ENCODE data around the gene ZNF90. TPM values are rescaled to one million over a fixed set of nuclear protein-coding genes. Genes with fewer than 3 reads are reported as not detected.

The ZNF90 gene
- total RNA-seq, result 1.0 and 1.5 TPM in 2 replicates

GRCh38 chr19:20077791-20078463 is at the start of gene ZNF90:
Gene ZNF90, plus strand, starts transcription at chr19:20078000. Its CDS starts 133 bp downstream, at chr19:20078133.

GRCh38 chr19:20039203-20039723 is 38.5 kb upstream of the ZNF90 start, which contains the start of gene ZNF682:
Gene ZNF682, minus strand, starts transcription at chr19:20039505. Its CDS starts 160 bp downstream, at chr19:20039345.

DNA sequence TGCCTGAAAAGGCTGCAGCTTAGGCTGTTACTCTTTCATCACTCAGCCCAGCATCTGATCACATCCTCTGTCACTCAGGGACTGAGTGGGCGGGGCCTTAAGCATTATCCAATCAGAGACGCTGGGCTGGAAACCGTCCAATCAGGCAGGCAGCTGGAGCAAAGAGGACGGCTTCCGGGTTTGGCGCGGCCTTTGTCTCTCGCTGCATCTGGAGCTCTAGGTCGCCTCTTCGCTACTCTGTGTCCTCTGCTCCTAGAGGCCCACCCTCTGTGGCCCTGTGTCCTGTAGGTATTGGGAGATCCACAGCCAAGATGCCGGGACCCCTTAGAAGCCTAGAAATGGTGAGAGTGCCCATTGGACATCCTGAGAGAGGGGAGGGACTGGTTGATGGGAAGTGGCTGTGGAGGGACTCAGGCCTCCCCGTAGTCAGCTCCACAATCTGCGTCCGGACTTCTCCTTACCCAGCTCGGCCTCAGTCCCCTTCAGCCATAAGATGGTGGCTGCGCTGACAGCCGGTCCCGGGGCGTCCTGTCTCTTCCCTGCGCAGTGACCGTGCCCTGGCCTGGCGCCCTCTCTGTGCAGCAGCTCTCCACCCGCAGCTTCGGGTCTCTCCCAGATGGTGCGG is 89.3 kb downstream of the ZNF90 start, which contains the start of gene ZNF486:
Gene ZNF486 (plus strand): TSS at position 195 of the 625 bp plus-strand sequence. CDS start 117 bp downstream, at position 312.

Other genes with a start within 250 kb of the ZNF90 start
- gene ZNF253, start 212.1 kb upstream of the ZNF90 start, total RNA-seq, result 3.1 and 3.2 TPM in 2 replicates
- gene ZNF93, start 177.1 kb upstream of the ZNF90 start, total RNA-seq, result 2.6 and 2.9 TPM in 2 replicates
- gene ZNF682, start 38.5 kb upstream of the ZNF90 start, total RNA-seq, result 1.2 and 1.8 TPM in 2 replicates
- 3.6 and 4.0 TPM in 2 replicates for gene ZNF486, start 89.2 kb downstream of the ZNF90 start, total RNA-seq